Effector memory CD4-positive, alpha-beta T cell (primary cell): ENCODE results near the gene CTXN1.
"Not testable (repeated sequence)": the region's sequence is repeated elsewhere in the genome, so short reads cannot be mapped to it uniquely, and the experiment has no call there.

Experiments used
- DNase-seq, 3 donors: peaks; one replicate each; pipeline ENCODE4 v3.0.0-alpha.2; 2020
- H3K27ac ChIP-seq: 2 replicates; pipeline ENCODE4 v1.7.0; 2013; ENCODE audit warnings: mild to moderate bottlenecking, low read length, moderate library complexity; ENCODE audit not compliant: insufficient read depth, poor library complexity, severe bottlenecking
- H3K27me3 ChIP-seq: replicated peaks from 2 replicates; pipeline ENCODE4 v1.7.0; 2013; ENCODE audit warnings: mild to moderate bottlenecking, low read length; ENCODE audit not compliant: insufficient read depth, control insufficient read depth, poor library complexity, severe bottlenecking
- H3K36me3 ChIP-seq: 2 replicates; pipeline ENCODE4 v1.7.0; 2013; ENCODE audit warnings: mild to moderate bottlenecking, low read length, moderate library complexity; ENCODE audit not compliant: control insufficient read depth, insufficient read depth
- H3K4me1 ChIP-seq: 2 replicates; pipeline ENCODE4 v1.7.0; 2013; ENCODE audit warnings: low read length, mild to moderate bottlenecking; ENCODE audit not compliant: control insufficient read depth, insufficient read depth, poor library complexity, severe bottlenecking
- H3K4me3 ChIP-seq: 2 replicates; pipeline ENCODE4 v1.7.0; 2013; ENCODE audit warnings: low read length, low read depth, mild to moderate bottlenecking; ENCODE audit not compliant: insufficient read depth, poor library complexity, severe bottlenecking
- H3K9me3 ChIP-seq: 2 replicates; pipeline ENCODE4 v1.7.0; 2013; ENCODE audit warnings: mild to moderate bottlenecking, low read length, moderate library complexity; ENCODE audit not compliant: control insufficient read depth

The CTXN1 gene

DNA sequence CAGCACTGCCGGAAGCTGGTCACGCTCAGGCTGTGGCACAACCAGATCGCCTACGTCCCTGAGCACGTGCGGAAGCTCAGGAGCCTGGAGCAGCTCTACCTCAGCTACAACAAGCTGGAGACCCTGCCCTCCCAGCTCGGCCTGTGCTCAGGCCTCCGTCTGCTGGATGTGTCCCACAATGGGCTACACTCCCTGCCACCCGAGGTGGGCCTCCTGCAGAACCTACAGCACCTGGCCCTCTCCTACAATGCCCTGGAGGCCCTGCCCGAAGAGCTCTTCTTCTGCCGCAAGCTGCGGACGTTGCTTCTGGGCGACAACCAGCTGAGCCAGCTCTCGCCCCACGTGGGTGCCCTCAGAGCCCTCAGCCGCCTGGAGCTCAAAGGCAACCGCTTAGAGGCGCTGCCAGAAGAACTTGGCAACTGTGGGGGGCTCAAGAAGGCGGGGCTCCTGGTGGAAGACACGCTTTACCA lies 25.5 kb downstream of the CTXN1 start:
- Histone ChIP-seq H3K4me3 (no peak overlapping the region), H3K36me3 (peaks cover under 1% of the 10 kb centered on the region), H3K27me3 (no peaks in the 10 kb centered on the region), H3K4me1 (peaks cover 21% of the 10 kb centered on the region), H3K27ac (no peak overlapping the region), H3K9me3 (no peaks in the 10 kb centered on the region)
- DNase-seq: no peak

DNA sequence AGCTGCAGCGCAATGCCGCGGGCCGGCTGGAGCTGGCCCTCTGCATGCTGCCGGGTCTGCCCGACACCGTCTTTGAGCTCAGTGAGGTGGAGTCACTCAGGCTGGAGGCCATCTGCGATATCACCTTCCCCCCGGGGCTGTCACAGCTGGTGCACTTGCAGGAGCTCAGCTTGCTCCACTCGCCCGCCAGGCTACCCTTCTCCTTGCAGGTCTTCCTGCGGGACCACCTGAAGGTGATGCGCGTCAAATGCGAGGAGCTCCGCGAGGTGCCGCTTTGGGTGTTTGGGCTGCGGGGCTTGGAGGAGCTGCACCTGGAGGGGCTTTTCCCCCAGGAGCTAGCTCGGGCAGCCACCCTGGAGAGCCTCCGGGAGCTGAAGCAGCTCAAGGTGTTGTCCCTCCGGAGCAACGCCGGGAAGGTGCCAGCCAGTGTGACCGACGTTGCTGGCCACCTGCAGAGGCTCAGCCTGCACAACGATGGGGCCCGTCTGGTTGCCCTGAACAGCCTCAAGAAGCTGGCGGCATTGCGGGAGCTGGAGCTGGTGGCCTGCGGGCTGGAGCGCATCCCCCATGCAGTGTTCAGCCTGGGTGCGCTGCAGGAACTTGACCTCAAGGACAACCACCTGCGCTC lies 26.1 kb downstream of the CTXN1 start:
- no peaks in the 10 kb centered on the region for H3K27me3 ChIP-seq
- H3K27ac ChIP-seq: no peak overlapping the region
- DNase-seq: no peak
- peaks cover 16% of the 10 kb centered on the region for H3K4me1 ChIP-seq
- H3K36me3 ChIP-seq: no peaks in the 10 kb centered on the region
- no peaks in the 10 kb centered on the region for H3K9me3 ChIP-seq
- H3K4me3 ChIP-seq: no peak overlapping the region

DNA sequence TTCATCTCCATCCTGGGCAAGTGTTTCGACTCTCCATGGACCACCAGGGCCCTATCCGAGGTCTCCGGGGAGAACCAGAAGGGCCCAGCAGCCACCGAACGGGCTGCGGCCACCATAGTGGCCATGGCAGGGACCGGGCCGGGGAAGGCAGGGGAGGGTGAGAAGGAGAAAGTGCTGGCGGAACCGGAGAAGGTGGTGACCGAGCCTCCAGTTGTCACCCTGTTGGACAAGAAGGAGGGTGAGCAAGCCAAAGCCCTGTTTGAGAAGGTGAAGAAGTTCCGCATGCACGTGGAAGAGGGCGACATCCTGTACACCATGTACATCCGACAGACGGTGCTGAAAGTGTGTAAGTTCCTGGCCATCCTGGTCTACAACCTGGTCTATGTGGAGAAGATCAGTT lies 27.0 kb downstream of the CTXN1 start:
- no peaks in the 10 kb centered on the region for H3K36me3 ChIP-seq
- no peaks in the 10 kb centered on the region for H3K9me3 ChIP-seq
- H3K27ac ChIP-seq: no peak overlapping the region
- H3K4me1 ChIP-seq: peaks cover 9% of the 10 kb centered on the region
- H3K4me3 ChIP-seq: no peak overlapping the region
- no peaks in the 10 kb centered on the region for H3K27me3 ChIP-seq
- no peak for DNase-seq

DNA sequence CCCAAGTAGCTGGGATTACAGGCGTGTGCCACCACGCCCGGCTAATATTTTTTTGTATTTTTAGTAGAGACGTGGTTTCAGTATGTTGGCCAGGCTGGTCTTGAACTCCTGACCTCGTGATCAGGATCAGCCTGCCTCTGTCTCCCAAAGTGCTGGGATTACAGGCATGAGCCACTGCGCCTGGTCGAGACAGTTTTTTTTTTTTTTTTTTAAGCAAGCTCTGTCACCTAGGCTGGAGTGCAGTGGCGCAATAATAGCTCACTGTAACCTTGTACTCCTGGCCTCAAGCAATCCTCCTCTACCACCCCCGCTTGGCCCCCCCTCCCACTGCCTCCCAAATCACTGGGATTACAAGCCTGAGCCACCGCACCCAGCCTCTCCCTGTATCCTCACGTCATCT lies 28.6 kb downstream of the CTXN1 start:
- Histone ChIP-seq H3K27ac (no peak overlapping the region), H3K36me3 (no peaks in the 10 kb centered on the region), H3K4me1 (no peaks in the 10 kb centered on the region), H3K9me3 (no peaks in the 10 kb centered on the region), H3K4me3 (no peak overlapping the region), H3K27me3 (no peaks in the 10 kb centered on the region)
- DNase-seq: no peak

DNA sequence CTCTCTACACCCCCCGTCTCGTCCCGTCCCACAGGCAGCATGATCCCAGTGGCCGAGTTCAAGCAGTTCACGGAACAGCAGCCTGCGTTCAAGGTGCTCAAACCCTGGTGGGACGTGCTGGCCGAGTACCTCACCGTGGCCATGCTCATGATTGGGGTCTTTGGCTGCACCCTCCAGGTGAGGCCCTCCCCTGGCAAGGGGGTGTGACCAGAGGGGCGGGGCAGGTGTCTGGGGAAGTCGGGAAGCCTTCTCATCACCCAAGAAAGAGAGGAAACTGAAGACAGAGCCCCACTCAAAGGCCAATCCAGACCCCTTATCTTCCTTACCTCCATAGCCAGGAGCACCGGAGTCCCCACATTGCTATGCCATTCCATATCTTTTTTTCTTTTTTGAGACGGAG lies 30.4 kb downstream of the CTXN1 start:
- no peaks in the 10 kb centered on the region for H3K9me3 ChIP-seq
- H3K27ac ChIP-seq: no peak overlapping the region
- no peaks in the 10 kb centered on the region for H3K36me3 ChIP-seq
- no peak for DNase-seq
- no peak overlapping the region for H3K4me3 ChIP-seq
- H3K27me3 ChIP-seq: no peaks in the 10 kb centered on the region
- H3K4me1 ChIP-seq: no peaks in the 10 kb centered on the region

DNA sequence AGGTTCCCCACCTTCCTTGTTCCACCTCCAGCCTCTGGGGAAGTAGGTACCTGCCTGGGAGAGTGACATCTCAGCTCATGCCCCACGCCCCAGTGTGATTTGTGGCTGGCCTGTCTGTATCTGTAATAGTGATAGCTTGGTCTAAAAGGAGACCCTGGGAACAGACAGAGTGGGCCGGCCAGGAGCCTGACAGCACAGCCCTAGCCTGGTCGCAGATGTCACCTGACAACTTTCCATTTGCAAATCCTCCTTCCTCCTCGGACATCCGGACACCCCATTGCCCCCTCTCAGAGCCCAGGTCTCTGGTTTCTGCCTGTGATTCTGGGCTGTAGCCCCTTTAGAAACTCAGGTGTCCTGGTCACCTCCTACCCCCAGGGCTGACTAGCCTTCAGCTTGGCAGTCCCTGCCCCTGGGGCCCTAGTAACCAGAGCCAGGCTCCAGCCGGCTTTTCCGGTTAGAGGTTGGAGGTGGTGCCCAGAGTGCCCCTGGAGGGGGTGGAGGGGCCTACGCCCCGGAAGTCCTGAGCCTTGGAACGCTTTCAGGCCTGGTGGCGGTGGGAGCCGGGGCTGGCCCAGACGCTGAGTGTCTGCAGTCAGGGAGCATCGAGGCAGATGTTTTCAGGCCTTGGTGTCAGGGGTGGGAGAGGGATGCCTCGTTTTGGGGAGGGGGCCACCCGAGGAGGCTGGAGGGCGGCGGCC lies 31.2 kb downstream of the CTXN1 start:
- Histone ChIP-seq H3K36me3 (no peaks in the 10 kb centered on the region), H3K4me3 (no peak overlapping the region), H3K9me3 (no peaks in the 10 kb centered on the region), H3K4me1 (no peaks in the 10 kb centered on the region), H3K27ac (no peak overlapping the region), H3K27me3 (no peaks in the 10 kb centered on the region)
- no peak for DNase-seq

DNA sequence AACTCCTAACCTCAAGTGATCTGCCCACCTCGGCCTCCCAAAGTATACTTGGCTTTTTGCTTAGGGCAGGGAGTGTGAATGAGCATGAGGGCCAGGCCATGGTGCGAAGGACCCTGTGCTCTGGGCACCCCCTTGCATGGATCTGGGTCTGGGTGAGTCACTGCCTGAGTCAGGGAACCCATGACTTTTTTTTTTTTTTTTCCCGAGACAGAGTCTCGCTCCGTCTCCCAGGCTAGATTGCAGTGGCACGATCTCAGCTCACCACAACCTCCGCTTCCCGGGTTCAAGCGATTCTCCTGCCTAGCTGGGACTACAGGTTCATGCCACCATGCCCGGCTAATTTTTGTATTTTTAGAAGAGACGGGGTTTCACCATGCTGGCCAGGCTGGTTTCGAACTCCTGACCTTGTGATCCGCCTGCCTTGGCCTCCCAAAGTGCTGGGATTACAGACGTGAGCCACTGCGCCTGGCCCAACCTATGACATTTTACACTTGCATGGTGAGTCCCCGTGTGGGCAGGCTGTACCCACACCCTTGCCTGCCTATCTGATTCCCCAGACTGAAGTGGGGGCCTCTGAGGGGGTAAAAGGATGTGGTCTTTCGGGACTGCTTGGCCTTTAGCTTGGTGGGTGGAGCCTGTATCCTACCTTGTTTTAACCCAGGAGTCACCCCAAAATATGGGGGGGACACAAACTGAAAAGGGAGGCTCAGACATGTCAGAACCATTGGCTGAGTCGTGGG lies 32.4 kb downstream of the CTXN1 start:
- DNase-seq, H3K36me3 ChIP-seq, H3K4me1 ChIP-seq, H3K27ac ChIP-seq, H3K4me3 ChIP-seq, H3K9me3 ChIP-seq, H3K27me3 ChIP-seq: not testable (repeated sequence)

DNA sequence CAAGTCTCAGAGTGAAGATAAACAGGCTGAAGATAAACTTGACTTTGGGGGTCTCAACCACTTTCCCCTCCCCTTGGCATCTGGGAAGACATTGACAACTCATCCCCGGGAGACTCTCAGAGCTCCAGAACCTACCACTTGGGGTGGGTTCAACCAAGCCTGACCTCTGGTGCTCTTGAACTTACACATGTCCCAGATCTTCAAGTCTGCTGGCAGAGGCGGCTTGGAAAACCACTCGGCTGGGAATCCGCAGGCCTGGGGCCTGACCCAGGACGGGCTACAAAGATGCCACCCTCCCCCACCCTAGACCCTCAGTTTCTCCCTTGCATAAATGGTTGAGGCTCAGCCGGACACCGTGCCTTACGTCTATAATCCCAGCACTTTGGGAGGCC lies 37.1 kb downstream of the CTXN1 start:
- H3K4me3 ChIP-seq: no peak overlapping the region
- no peaks in the 10 kb centered on the region for H3K9me3 ChIP-seq
- DNase-seq: no peak
- no peaks in the 10 kb centered on the region for H3K36me3 ChIP-seq
- H3K27ac ChIP-seq: no peak overlapping the region
- H3K27me3 ChIP-seq: peaks cover 8% of the 10 kb centered on the region
- H3K4me1 ChIP-seq: peaks cover 6% of the 10 kb centered on the region

DNA sequence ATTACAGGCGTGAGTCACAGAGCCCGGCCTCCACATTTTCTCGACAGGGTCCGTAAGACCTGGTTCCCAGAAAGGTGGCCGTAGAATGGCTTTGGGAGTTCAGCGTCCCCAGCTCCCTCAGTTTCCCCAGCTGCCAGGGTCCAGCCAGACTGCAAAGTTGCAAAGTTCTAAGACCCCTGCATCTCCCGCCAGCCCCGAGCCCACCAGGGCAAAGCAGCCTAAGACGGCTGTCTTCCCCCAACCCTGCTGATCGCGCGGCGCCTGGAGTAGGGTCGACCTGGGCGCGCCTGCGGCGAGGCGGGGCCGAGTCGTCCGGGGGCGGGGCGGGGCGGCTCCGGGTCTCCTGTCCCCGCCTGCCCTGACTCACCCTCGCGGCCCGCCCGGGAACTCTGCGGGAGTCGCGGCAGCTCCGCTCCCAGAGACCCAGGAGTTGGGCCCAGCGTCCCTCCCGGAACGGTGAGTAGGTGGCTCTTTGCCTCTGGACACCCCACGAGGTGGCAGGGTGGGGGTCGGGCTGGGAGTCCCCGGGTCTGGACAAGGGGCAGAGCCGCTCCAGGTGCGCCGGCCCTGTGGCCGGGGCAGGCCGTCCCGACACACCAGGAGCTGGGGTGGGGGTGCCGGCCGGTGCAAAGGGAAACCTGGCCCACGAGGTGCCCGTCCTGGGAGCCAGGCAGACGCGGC lies 37.6 kb downstream of the CTXN1 start, which contains the start of gene LRRC8E:
TSS of gene LRRC8E (plus strand) at position 366 of the 681 bp plus-strand sequence. CDS start 7,094 bp downstream, outside the sequence.
- Histone ChIP-seq H3K36me3 (no peaks in the 10 kb centered on the region), H3K4me1 (peaks cover 6% of the 10 kb centered on the region), H3K27ac (no peak within 1 kb of the TSS), H3K27me3 (peaks cover 8% of the 10 kb centered on the region), H3K4me3 (no peak within 1 kb of the TSS), H3K9me3 (no peaks in the 10 kb centered on the region)
- no peak for DNase-seq
